Hepatocyte (in vitro differentiated cells): Measurements from ENCODE around the gene FRAT2. TPM values are rescaled to one million over a fixed set of nuclear protein-coding genes. Genes with fewer than 3 reads are reported as not detected.

Experiments
- DNase-seq: peaks from one replicate; pipeline ENCODE4 v3.0.0-alpha.2; 2016; ENCODE audit warnings: low spot score
- H2AFZ ChIP-seq: fragments of 200-600 bp; sonication (generic); 2 replicates; pipeline ENCODE4 v1.6.0; 2016; ENCODE audit warnings: antibody characterized with exemption, mild to moderate bottlenecking
- H3K27ac ChIP-seq: fragments of 200-600 bp; sonication (generic); 2 replicates; pipeline ENCODE4 v1.5.1; 2016; ENCODE audit warnings: mild to moderate bottlenecking
- H3K27me3 ChIP-seq: fragments of 200-600 bp; sonication (generic); 2 replicates; pipeline ENCODE4 v1.6.1; 2016
- H3K36me3 ChIP-seq: fragments of 200-600 bp; sonication (generic); replicated peaks from 2 replicates; pipeline ENCODE4 v1.5.1; 2016; ENCODE audit warnings: low read depth; ENCODE audit not compliant: insufficient read depth
- H3K4me1 ChIP-seq: fragments of 200-600 bp; sonication (generic); 2 replicates; pipeline ENCODE4 v1.5.1; 2016; ENCODE audit warnings: mild to moderate bottlenecking, moderate library complexity; ENCODE audit not compliant: insufficient read depth
- H3K4me2 ChIP-seq: fragments of 200-600 bp; sonication (generic); 2 replicates; pipeline ENCODE4 v1.6.0; 2016
- H3K4me3 ChIP-seq: fragments of 200-600 bp; sonication (generic); 2 replicates; pipeline ENCODE4 v1.5.1; 2016; ENCODE audit warnings: mild to moderate bottlenecking
- H3K79me2 ChIP-seq: fragments of 200-600 bp; sonication (generic); 2 replicates; pipeline ENCODE4 v1.6.0; 2017; ENCODE audit warnings: mild to moderate bottlenecking
- H3K9me2 ChIP-seq: fragments of 200-600 bp; sonication (generic); replicated peaks from 2 replicates; pipeline ENCODE4 v1.6.0; 2017; ENCODE audit warnings: mild to moderate bottlenecking; ENCODE audit not compliant: insufficient read depth
- H3K9me3 ChIP-seq: fragments of 200-600 bp; sonication (generic); 2 replicates; pipeline ENCODE4 v1.5.1; 2016; ENCODE audit warnings: low read depth, mild to moderate bottlenecking
- H4K20me1 ChIP-seq: fragments of 200-600 bp; sonication (generic); 2 replicates; pipeline ENCODE4 v1.6.0; 2016; ENCODE audit warnings: mild to moderate bottlenecking; ENCODE audit not compliant: insufficient read depth, poor library complexity, severe bottlenecking
- EZH2 ChIP-seq: fragments of 200-600 bp; sonication (generic); IDR thresholded peaks from 2 replicates; pipeline ENCODE4 v1.6.1; 2016; ENCODE audit warnings: antibody characterized with exemption, mild to moderate bottlenecking, borderline replicate concordance
- EZH2phosphoT487 ChIP-seq: fragments of 200-600 bp; sonication (generic); IDR thresholded peaks from one replicate; pipeline ENCODE4 v1.6.1; 2018; ENCODE audit warnings: antibody characterized with exemption, mild to moderate bottlenecking, low read depth, moderate library complexity; ENCODE audit not compliant: unreplicated experiment, severe bottlenecking
- WGBS: methylation state at CpG from one replicate; pipeline ENCODE4 v1.1.6; 2016; ENCODE audit warnings: low lambda C conversion rate; ENCODE audit errors: missing lambda C conversion rate; 5-methylcytosine and 5-hydroxymethylcytosine counted together
- polyA plus RNA-seq: library from polyadenylated mRNA; unstranded; fragments of >200 nt; fragmentation: Nextera tagmentation; extraction: Ambion mirVana; gene quantifications from 2 replicates; pipeline ENCODE4 v1.2.1, GENCODE V29; 2016
- total RNA-seq: library from RNA; depleted of rRNA; stranded (reverse); fragments of >200 nt; gene quantifications from 2 replicates; pipeline ENCODE4 v1.2.3, GENCODE V29; 2014
- TF ChIP-seq, protein P1 (sequence below): fragments of 200-600 bp; sonication (generic); IDR thresholded peaks from 2 replicates; pipeline ENCODE4 v1.5.1; 2016; ENCODE audit warnings: antibody characterized with exemption, mild to moderate bottlenecking; ENCODE audit not compliant: poor library complexity

The FRAT2 gene
- total and polyA plus RNA-seq, 2 experiments from 2014 or later = 27.4 to 29.4 TPM

DNA sequence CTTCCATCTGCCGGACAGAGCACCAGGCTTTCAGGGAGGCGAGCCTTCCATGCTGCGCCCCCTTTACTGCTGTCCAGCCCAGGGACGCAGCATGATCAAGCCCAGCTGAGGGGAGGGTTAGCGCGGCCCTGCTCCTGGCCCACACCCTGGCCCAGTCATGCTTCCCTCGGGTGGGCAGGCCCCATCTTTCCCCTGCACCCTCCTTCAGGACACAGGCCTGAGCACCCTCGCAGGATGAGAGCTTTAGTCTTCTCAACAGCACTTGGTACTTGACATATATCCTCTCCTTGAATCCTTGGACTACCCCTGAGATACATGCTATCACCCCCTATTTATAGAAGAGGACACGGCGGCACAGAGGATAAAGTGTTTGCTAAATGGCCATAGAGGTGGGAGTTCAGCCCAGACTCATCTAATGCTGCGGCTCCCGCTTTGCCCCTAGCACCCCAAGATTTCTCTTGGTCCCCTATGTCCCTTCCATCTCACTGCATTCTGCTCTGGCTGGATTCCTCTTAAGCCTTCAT, 32.7 kb upstream of the FRAT2 start:
- no peaks in the 10 kb centered on the region for H3K9me2 ChIP-seq
- no peak overlapping the region for H3K27ac ChIP-seq
- no peaks in the 10 kb centered on the region for H3K36me3 ChIP-seq
- H3K9me3 ChIP-seq = no peaks in the 10 kb centered on the region
- no peak overlapping the region for H2AFZ ChIP-seq
- WGBS = 96% methylated on average over 12 of the region's 12 CpGs
- DNase-seq = no peak
- H3K4me3 ChIP-seq = no peak overlapping the region
- H3K27me3 ChIP-seq = no peaks in the 10 kb centered on the region
- H4K20me1 ChIP-seq = no peaks in the 10 kb centered on the region
- H3K4me1 ChIP-seq = no peaks in the 10 kb centered on the region
- no peaks in the 10 kb centered on the region for H3K79me2 ChIP-seq
- H3K4me2 ChIP-seq = no peak overlapping the region
- TF ChIP-seq, protein P1, sequence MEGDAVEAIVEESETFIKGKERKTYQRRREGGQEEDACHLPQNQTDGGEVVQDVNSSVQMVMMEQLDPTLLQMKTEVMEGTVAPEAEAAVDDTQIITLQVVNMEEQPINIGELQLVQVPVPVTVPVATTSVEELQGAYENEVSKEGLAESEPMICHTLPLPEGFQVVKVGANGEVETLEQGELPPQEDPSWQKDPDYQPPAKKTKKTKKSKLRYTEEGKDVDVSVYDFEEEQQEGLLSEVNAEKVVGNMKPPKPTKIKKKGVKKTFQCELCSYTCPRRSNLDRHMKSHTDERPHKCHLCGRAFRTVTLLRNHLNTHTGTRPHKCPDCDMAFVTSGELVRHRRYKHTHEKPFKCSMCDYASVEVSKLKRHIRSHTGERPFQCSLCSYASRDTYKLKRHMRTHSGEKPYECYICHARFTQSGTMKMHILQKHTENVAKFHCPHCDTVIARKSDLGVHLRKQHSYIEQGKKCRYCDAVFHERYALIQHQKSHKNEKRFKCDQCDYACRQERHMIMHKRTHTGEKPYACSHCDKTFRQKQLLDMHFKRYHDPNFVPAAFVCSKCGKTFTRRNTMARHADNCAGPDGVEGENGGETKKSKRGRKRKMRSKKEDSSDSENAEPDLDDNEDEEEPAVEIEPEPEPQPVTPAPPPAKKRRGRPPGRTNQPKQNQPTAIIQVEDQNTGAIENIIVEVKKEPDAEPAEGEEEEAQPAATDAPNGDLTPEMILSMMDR = no peak
- no peak for TF ChIP-seq EZH2
- no peak for TF ChIP-seq EZH2phosphoT487

DNA sequence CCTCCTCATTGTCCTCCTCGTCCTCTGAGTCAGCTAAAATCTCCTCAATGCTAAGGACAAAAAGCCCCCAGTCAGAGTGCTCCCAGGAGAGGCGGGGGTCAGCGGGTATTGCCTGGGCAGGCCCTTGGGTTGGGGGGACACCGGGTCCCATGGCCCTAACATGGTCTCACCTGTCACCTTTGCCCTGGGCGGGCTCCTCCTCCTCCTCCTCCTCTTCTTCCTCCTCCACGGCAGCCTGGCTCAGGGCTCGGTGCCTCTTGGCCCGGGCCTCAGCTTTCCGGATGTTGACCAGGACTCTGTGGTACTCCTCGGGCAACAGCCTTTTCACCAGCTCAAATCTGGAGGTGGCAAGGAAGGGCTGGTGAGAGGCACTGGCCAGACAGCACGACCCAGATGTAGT, 32.0 kb upstream of the FRAT2 start:
- H3K27ac ChIP-seq = no peak overlapping the region
- no peaks in the 10 kb centered on the region for H3K36me3 ChIP-seq
- no peak overlapping the region for H3K4me2 ChIP-seq
- no peaks in the 10 kb centered on the region for H3K9me3 ChIP-seq
- no peak overlapping the region for H2AFZ ChIP-seq
- 96% methylated on average over 11 of the region's 11 CpGs for WGBS
- TF ChIP-seq, protein P1 = no peak
- no peak for TF ChIP-seq EZH2
- no peaks in the 10 kb centered on the region for H3K79me2 ChIP-seq
- no peak for DNase-seq
- H3K4me3 ChIP-seq = no peak overlapping the region
- no peaks in the 10 kb centered on the region for H3K27me3 ChIP-seq
- no peaks in the 10 kb centered on the region for H3K4me1 ChIP-seq
- H4K20me1 ChIP-seq = no peaks in the 10 kb centered on the region
- H3K9me2 ChIP-seq = no peaks in the 10 kb centered on the region

DNA sequence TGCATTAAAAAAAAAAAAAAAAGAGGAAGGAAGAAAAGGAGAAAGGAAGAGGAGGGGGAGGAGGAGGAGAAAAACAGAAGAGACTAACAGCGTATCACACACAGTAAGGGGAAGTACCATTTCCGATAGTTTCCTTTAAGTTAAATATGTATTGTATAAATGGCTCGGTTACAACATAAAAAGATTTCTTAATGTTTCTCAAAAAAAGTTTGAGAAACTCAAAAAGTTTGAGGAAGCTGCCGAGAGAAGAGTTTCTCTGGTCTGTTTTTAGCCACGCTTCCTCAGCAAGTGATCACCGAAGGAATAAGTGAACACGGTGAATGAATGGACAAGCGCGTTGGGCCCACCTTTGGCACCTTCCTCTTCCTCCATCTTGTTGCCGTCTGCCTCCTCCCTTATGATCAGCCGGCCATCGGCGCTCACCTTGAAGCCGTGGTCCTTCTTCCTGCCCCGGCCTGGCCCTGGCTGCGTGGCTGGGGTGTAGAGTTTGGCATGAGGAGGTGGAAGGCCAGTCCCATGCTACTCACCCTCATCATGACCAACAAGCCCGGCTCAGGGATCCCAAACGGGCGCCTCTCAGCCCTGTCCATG, 31.3 kb upstream of the FRAT2 start:
- no peak for DNase-seq
- no peaks in the 10 kb centered on the region for H3K9me2 ChIP-seq
- 94% methylated on average over 19 of the region's 19 CpGs for WGBS
- no peak for TF ChIP-seq EZH2
- TF ChIP-seq, protein P1 = no peak
- no peak for TF ChIP-seq EZH2phosphoT487
- H2AFZ ChIP-seq = no peak overlapping the region
- H3K4me2 ChIP-seq = no peak overlapping the region
- no peaks in the 10 kb centered on the region for H3K79me2 ChIP-seq
- no peaks in the 10 kb centered on the region for H4K20me1 ChIP-seq
- H3K27me3 ChIP-seq = no peaks in the 10 kb centered on the region
- H3K27ac ChIP-seq = no peak overlapping the region
- no peaks in the 10 kb centered on the region for H3K9me3 ChIP-seq
- H3K4me1 ChIP-seq = no peaks in the 10 kb centered on the region
- no peak overlapping the region for H3K4me3 ChIP-seq
- H3K36me3 ChIP-seq = no peaks in the 10 kb centered on the region
